Measurements from ENCODE around the gene EDNRB.

EDNRB gene

DNA sequence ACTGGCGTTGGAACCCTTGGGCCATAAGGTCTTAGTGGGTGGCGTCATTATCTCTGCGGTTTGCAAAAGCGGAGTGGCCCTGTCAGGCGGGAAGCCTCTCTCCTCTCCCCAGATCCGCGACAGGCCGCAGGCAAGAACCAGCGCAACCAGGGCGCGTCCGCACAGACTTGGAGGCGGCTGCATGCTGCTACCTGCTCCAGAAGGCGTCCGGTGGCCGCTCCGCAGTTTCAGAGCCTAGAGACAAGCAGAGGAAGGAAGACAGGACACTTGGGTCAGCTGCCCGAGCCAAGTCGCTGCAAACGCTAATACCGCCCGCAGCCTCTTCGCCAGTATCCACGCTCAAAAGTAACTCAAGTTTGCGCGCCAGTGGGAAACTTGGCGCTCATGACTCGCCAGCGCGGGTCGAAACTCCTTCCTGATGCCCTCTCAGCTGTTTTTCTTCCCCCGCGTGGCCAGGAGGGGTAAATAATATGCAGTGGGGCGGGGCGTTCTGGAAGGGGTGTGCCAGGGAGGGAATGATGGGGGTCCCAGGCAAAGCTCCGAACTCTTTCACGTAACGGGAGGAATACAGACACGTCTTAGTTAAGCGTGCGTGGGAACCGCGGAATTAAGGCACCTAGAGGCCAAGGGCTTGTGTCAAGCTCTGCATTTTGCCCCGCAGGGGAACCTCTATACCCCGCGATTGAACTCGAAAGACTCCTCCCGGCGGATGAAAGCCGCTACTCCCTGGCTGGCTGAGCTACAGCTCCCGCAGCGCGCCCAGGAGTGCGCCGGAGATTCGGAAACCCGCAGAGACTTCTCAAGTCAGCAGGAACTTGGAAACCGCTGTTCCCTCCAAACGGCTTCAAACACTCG lies at the start of gene EDNRB:
EDNRB (minus strand) TSS at position 441 of the 855 bp plus-strand sequence; CDS start at position 183, 258 bp downstream.
- Histone ChIP-seq H3K4me1 (ENCODE audit: control insufficient read depth, low read length) (no peaks in the 10 kb centered on the region), H3K79me2 (ENCODE audit: control insufficient read depth, low read length) (no peaks in the 10 kb centered on the region), H3F3A (ENCODE audit: control insufficient read depth, insufficient read depth) (no peaks in the 10 kb centered on the region), H3K4me3 (ENCODE audit: low read length) (no peak within 1 kb of the TSS), H3K4me2 (ENCODE audit: low read length) (no peak within 1 kb of the TSS), H3K36me3 (ENCODE audit: control insufficient read depth, low read length) (no peaks in the 10 kb centered on the region), H3K27me3 (ENCODE audit: control insufficient read depth, low read length) (no peaks in the 10 kb centered on the region), H4K20me1 (ENCODE audit: control insufficient read depth, insufficient read depth, low read depth, low read length) (no peaks in the 10 kb centered on the region), H3K27ac (ENCODE audit: low read depth, low read length) (no peak within 1 kb of the TSS), H3K9me2 (replicated peaks; ENCODE audit: control insufficient read depth, low read length) (no peaks in the 10 kb centered on the region), H3K9me3 (ENCODE audit: control insufficient read depth, insufficient read depth, low read length) (peaks cover 5% of the 10 kb centered on the region; the same call in 1 of the 2 replicates)
- TF ChIP-seq EZH2phosphoT487 (IDR thresholded peaks at IDR 0.05; ENCODE audit: borderline replicate concordance, low read length) (no peak), CTCF (IDR thresholded peaks at IDR 0.05; ENCODE audit: low read depth, low read length, poor library complexity, severe bottlenecking) (no peak)

GRCh38 chr13:77966671-77967070 lies 48.0 kb upstream of the EDNRB start:
- Histone ChIP-seq H3K9me2 (replicated peaks; ENCODE audit: control insufficient read depth, low read length) (no peaks in the 10 kb centered on the region), H3K36me3 (ENCODE audit: control insufficient read depth, low read length) (no peaks in the 10 kb centered on the region), H3K27me3 (ENCODE audit: control insufficient read depth, low read length) (no peaks in the 10 kb centered on the region), H3K9me3 (ENCODE audit: control insufficient read depth, insufficient read depth, low read length) (no peaks in the 10 kb centered on the region), H3K4me1 (ENCODE audit: control insufficient read depth, low read length) (no peaks in the 10 kb centered on the region), H3F3A (ENCODE audit: control insufficient read depth, insufficient read depth) (no peaks in the 10 kb centered on the region), H3K79me2 (ENCODE audit: control insufficient read depth, low read length) (no peaks in the 10 kb centered on the region), H3K27ac (ENCODE audit: low read depth, low read length) (no peak overlapping the region), H3K4me2 (ENCODE audit: low read length) (no peak overlapping the region), H3K4me3 (ENCODE audit: low read length) (no peak overlapping the region), H4K20me1 (ENCODE audit: control insufficient read depth, insufficient read depth, low read depth, low read length) (no peaks in the 10 kb centered on the region)
- no peak for TF ChIP-seq EZH2phosphoT487 (IDR thresholded peaks at IDR 0.05; ENCODE audit: borderline replicate concordance, low read length)
- no peak for TF ChIP-seq CTCF (IDR thresholded peaks at IDR 0.05; ENCODE audit: low read depth, low read length, poor library complexity, severe bottlenecking)

DNA sequence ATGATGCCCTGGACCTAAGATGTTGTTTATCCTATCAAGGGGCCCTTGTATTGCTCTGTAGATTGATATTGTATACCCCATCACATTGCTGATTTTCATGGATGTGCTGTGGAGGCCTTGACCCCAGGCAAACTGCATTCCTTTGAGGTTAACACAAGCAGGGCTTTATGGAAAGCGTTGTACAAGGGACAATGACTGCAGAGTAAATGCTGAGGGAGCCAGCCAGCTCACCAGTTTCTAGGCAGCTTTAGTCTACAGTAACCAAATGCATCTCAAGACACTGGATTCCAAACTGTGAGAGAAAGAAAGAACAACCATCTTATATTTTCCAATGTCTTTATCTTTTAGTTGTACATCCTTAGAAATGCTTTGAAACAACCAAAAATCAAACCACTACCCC lies 34.1 kb upstream of the EDNRB start:
- Histone ChIP-seq H3K9me2 (replicated peaks; ENCODE audit: control insufficient read depth, low read length) (no peaks in the 10 kb centered on the region), H3K9me3 (ENCODE audit: control insufficient read depth, insufficient read depth, low read length) (no peaks in the 10 kb centered on the region), H3K4me1 (ENCODE audit: control insufficient read depth, low read length) (no peaks in the 10 kb centered on the region), H3F3A (ENCODE audit: control insufficient read depth, insufficient read depth) (no peaks in the 10 kb centered on the region), H3K4me3 (ENCODE audit: low read length) (no peak overlapping the region), H3K27me3 (ENCODE audit: control insufficient read depth, low read length) (no peaks in the 10 kb centered on the region), H3K27ac (ENCODE audit: low read depth, low read length) (no peak overlapping the region), H3K36me3 (ENCODE audit: control insufficient read depth, low read length) (no peaks in the 10 kb centered on the region), H3K4me2 (ENCODE audit: low read length) (no peak overlapping the region), H3K79me2 (ENCODE audit: control insufficient read depth, low read length) (no peaks in the 10 kb centered on the region), H4K20me1 (ENCODE audit: control insufficient read depth, insufficient read depth, low read depth, low read length) (no peaks in the 10 kb centered on the region)
- no peak for TF ChIP-seq EZH2phosphoT487 (IDR thresholded peaks at IDR 0.05; ENCODE audit: borderline replicate concordance, low read length)
- no peak for TF ChIP-seq CTCF (IDR thresholded peaks at IDR 0.05; ENCODE audit: low read depth, low read length, poor library complexity, severe bottlenecking)
